Heart left ventricle (tissue), 16 donors: ENCODE measurements around the gene BDKRB2. TPM values are rescaled to one million over a fixed set of nuclear protein-coding genes. Genes with fewer than 3 reads are reported as not detected.

Experiments
- ATAC-seq, 4 donors: fragments of 200-7000 bp; cut with Tn5 transposase; one replicate each; pipeline ENCODE4 v1.9.1; 2020 to 2022; ENCODE audit warnings: moderate library complexity in 4 of 4, mild to moderate bottlenecking in 3 of 4, moderate number of reproducible peaks in 1 of 4
- DNase-seq, 5 donors: peaks; one replicate each; pipeline ENCODE4 v3.0.0-alpha.2; 2020
- H3K27ac ChIP-seq, 12 donors: fragments of 200-600 bp; sonication (generic) in 4 of 12; one replicate each; pipeline versions ENCODE4 v1.5.0 to v1.8.0; 2016 to 2022; ENCODE audit warnings: mild to moderate bottlenecking in 2 of 12
- H3K27me3 ChIP-seq, 9 donors: fragments of 200-600 bp; sonication (generic) in 2 of 9; one replicate each; pipeline versions ENCODE4 v1.5.1 to v1.8.0; 2016 to 2022; ENCODE audit warnings: mild to moderate bottlenecking in 3 of 9
- H3K36me3 ChIP-seq, 9 donors: fragments of 200-600 bp; sonication (generic) in 2 of 9; one replicate each; pipeline versions ENCODE4 v1.5.0 to v1.8.0; 2018 to 2022; ENCODE audit warnings: mild to moderate bottlenecking in 2 of 9
- H3K4me1 ChIP-seq, 12 donors: fragments of 200-600 bp; sonication (generic) in 4 of 12; one replicate each; pipeline versions ENCODE4 v1.5.0 to v1.8.0; 2016 to 2022; ENCODE audit warnings: mild to moderate bottlenecking in 3 of 12
- H3K4me3 ChIP-seq, 12 donors: fragments of 200-600 bp; sonication (generic) in 4 of 12; one replicate each; pipeline versions ENCODE4 v1.5.0 to v1.8.0; 2017 to 2022; ENCODE audit warnings: mild to moderate bottlenecking in 9 of 12, moderate library complexity in 4 of 12
- H3K9me3 ChIP-seq, 12 donors: fragments of 200-600 bp; sonication (generic) in 4 of 12; one replicate each; pipeline versions ENCODE4 v1.5.0 to v1.8.0; 2016 to 2022; ENCODE audit warnings: mild to moderate bottlenecking in 1 of 12
- CTCF ChIP-seq, 12 donors: fragments of 200-600 bp; sonication (generic) in 4 of 12; IDR thresholded peaks; one replicate each; pipeline versions ENCODE4 v1.5.0 to v1.8.0; 2018 to 2022; ENCODE audit warnings: antibody characterized with exemption in 12 of 12, mild to moderate bottlenecking in 5 of 12
- POLR2A ChIP-seq, 2 donors: fragments of 450-650 bp; IDR thresholded peaks; one replicate each; pipeline ENCODE4 v1.6.1; 2017; ENCODE audit warnings: antibody characterized with exemption in 2 of 2, mild to moderate bottlenecking in 2 of 2, moderate library complexity in 2 of 2
- WGBS, 4 donors: extraction: QIAGEN DNeasy Blood & Tissue Kit in 2 of 4; methylation state at CpG; one replicate each; pipeline versions ENCODE4 v1.1.5 to v1.1.7; 2013 to 2018; 5-methylcytosine and 5-hydroxymethylcytosine counted together
- intact Hi-C, 10 donors: fragments of 100-400 bp; cut with DNase I; formaldehyde crosslinking; loops; one replicate each; pipeline versions ENCODE4 v1.11.1 to v1.14.2; 2022
- polyA plus RNA-seq, 2 donors: library from polyadenylated mRNA; stranded (reverse); fragments of 200-250 nt; gene quantifications; one replicate each; pipeline ENCODE4 v1.2.3, GENCODE V29; 2013
- total RNA-seq, 9 donors: library from RNA; depleted of rRNA in 2 of 9; stranded (reverse); fragments of >200 nt in 2 of 9; fragmentation: NEBNext Ultra II Directional in 3 of 9; extraction: Animal tissue kit (Norgen Biotek cat#: 25700) in 3 of 9; gene quantifications; one replicate each; pipeline versions ENCODE4 v1.1.0 to v1.2.4, GENCODE V29; 2016 to 2023
- donor health status: ischemic (EF 13 %, LVEDD 7.1; RV severe dilation, severe dysfunction).
- donor health status: healthy with polysubstance abuse.
- donor health status: DM: no; HTN: yes; CAD: no.
- donor health status: DM: no; HTN: no; CAD: no.
- donor health status: ischemic (EF 25% LVEDD 6.9; RV normal size, moderate dysfunction).
- donor health status: ischemic (EF 25% LVEDD 5.7; RV mildly dilated, moderate dysfunction).
- donor health status: healthy.
- donor health status: DM: yes; HTN: yes; CAD: no.
- donor health status: ischemic (EF 35%, LVEDD 5.7; RV mildly dilated, moderate dysfunction).
- donor health status: nonischemic (EF 11% LVEDD 7.7; RV severe dilation, severe dysfunction).
- donor health status: DM: yes; HTN: yes; CAD: no.
- donor health status: PGD.
- donor health status: ischemic (EF 29% LVEDD 5.4; RV normal size, mild dysfunction).
- donor health status: nonischemic (EF 23%, LVEDD 6.1; RV moderate dilation, normal function).

The BDKRB2 gene
- total and polyA plus RNA-seq, 11 donors, result 0.14 to 3.3 (median 0.63) TPM

- TF ChIP-seq CTCF (IDR thresholded peaks at IDR 0.05), result no peak
- TF ChIP-seq POLR2A (IDR thresholded peaks at IDR 0.05), result no peak
- H3K27me3 ChIP-seq, result no peaks in the 10 kb centered on the region
- intact Hi-C loops, result no loop called here
- ATAC-seq (no peak), DNase-seq (no peak)
- H3K4me3 ChIP-seq, result no peak overlapping the region
- H3K36me3 ChIP-seq, result no peaks in the 10 kb centered on the region
- H3K27ac ChIP-seq, result no peak overlapping the region
- 85 to 92% (median 90%) methylated on average over 4 of the region's 4 CpGs for WGBS, 4 donors
- no peaks in the 10 kb centered on the region for H3K9me3 ChIP-seq
- no peaks in the 10 kb centered on the region for H3K4me1 ChIP-seq
Measured at GRCh38 chr14:96162741-96163140, 41.9 kb upstream of the BDKRB2 start.

DNA sequence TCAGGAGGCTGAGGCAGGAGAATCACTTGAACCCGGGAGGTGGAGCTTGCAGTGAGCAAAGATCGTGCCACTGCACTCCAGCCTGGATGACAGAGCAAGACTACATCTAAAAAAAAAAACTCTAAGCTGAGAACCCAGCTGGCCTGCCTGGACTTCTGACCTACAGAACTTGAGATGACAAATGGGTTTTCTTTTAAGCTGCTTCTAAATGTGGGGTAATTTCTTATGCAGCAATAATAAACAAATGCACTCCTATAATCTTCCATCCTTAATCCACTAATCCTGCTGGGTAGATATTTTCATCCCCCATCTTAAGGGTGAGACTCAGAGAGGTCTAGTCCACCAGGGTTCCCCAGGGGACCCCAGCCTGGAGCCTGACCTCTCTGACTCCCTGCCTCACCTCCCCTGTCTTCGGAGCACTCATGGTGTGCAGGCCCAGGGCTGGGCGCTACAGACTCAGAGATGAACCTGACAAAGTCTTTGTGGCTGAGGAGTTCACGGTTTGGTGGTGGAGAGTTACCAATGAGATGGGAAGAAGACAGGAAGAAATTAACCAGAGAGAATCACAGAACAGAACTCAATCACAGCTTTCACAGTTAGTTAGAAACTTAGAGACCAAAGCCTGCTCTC is 39.7 kb upstream of the BDKRB2 start:
- intact Hi-C loops, result no loop called here

GRCh38 chr14:96165493-96166436 is 38.9 kb upstream of the BDKRB2 start:
- no peak for DNase-seq
- no peak for ATAC-seq
- Histone ChIP-seq H3K4me1 (no peaks in the 10 kb centered on the region), H3K27me3 (peaks cover 0 to 5% (median 0%) of the 10 kb centered on the region in 9 donors), H3K36me3 (no peaks in the 10 kb centered on the region), H3K27ac (no peak overlapping the region), H3K4me3 (no peak overlapping the region), H3K9me3 (no peaks in the 10 kb centered on the region)
- TF ChIP-seq POLR2A (IDR thresholded peaks at IDR 0.05) (no peak), CTCF (IDR thresholded peaks at IDR 0.05) (no peak)
- intact Hi-C loops, result no loop called here
- 67 to 74% (median 69%) methylated on average over 12 of the region's 12 CpGs for WGBS, 4 donors

More for the DNA sequence above, 39.7 kb upstream of the BDKRB2 start:
- WGBS, 4 donors, result 75 to 91% (median 83%) methylated on average over 5 of the region's 5 CpGs
- no peak for ATAC-seq
- no peaks in the 10 kb centered on the region for H3K4me1 ChIP-seq
- H3K27me3 ChIP-seq, result peaks cover 0 to 5% (median 0%) of the 10 kb centered on the region in 9 donors
- no peak for DNase-seq
- no peaks in the 10 kb centered on the region for H3K9me3 ChIP-seq
- H3K36me3 ChIP-seq, result no peaks in the 10 kb centered on the region
- no peak overlapping the region for H3K27ac ChIP-seq
- TF ChIP-seq POLR2A (IDR thresholded peaks at IDR 0.05), result no peak
- no peak for TF ChIP-seq CTCF (IDR thresholded peaks at IDR 0.05)
- H3K4me3 ChIP-seq, result no peak overlapping the region
